HG03064 (cell line): ENCODE data around the gene DHX58.
"Not testable (repeated sequence)": the region's sequence is repeated elsewhere in the genome, so short reads cannot be mapped to it uniquely, and the experiment has no call there.

Source experiments
- ATAC-seq: cut with Tn5 transposase; IDR thresholded peaks from one replicate; pipeline ENCODE4 v1.9.1; 2021; ENCODE audit warnings: low read depth; ENCODE audit not compliant: unreplicated experiment

Gene DHX58

GRCh38 chr17:42112552-42113176, at the start of gene DHX58:
TSS of gene DHX58 (minus strand) at chr17:42112714. CDS start at chr17:42111892, 822 bp downstream.
- ATAC-seq = peak; percentile 65

GRCh38 chr17:42160531-42160910, 48.0 kb upstream of the DHX58 start:
- ATAC-seq = no peak

GRCh38 chr17:42159796-42160530, 47.4 kb upstream of the DHX58 start:
- no peak for ATAC-seq

- ATAC-seq = no peak
Measured at GRCh38 chr17:42155614-42156045, 43.1 kb upstream of the DHX58 start.

- ATAC-seq = no peak
Measured at GRCh38 chr17:42153919-42154742, 41.6 kb upstream of the DHX58 start.

GRCh38 chr17:42146911-42147607, 34.5 kb upstream of the DHX58 start:
- ATAC-seq = no peak

GRCh38 chr17:42143138-42143537, 30.6 kb upstream of the DHX58 start:
- not testable (repeated sequence) for ATAC-seq

GRCh38 chr17:42142371-42142896, 29.9 kb upstream of the DHX58 start:
- ATAC-seq = no peak

GRCh38 chr17:42141382-42141781, 28.9 kb upstream of the DHX58 start:
- no peak for ATAC-seq

- not testable (repeated sequence) for ATAC-seq
Measured at GRCh38 chr17:42140690-42141089, 28.2 kb upstream of the DHX58 start.

- ATAC-seq = no peak
Measured at GRCh38 chr17:42138749-42139492, 26.4 kb upstream of the DHX58 start.

- no peak for ATAC-seq
Measured at GRCh38 chr17:42136654-42137051, 24.1 kb upstream of the DHX58 start.

- no peak for ATAC-seq
Measured at GRCh38 chr17:42135664-42136653, 23.4 kb upstream of the DHX58 start.

- ATAC-seq = no peak
Measured at GRCh38 chr17:42135151-42135550, 22.6 kb upstream of the DHX58 start.

- peak; percentile 59 for ATAC-seq
Measured at GRCh38 chr17:42133461-42134041, 21.0 kb upstream of the DHX58 start.

- peak; percentile 32 for ATAC-seq
Measured at GRCh38 chr17:42132941-42133340, 20.4 kb upstream of the DHX58 start.

GRCh38 chr17:42131981-42132432, 19.5 kb upstream of the DHX58 start:
- ATAC-seq = no peak

GRCh38 chr17:42131232-42131631, 18.7 kb upstream of the DHX58 start:
- no peak for ATAC-seq
